ENCODE data around the gene PABPC3.

Gene PABPC3

GRCh38 chr13:25116044-25116443 is 20.1 kb downstream of the PABPC3 start:
- TF ChIP-seq CTCF (IDR thresholded peaks at IDR 0.05; ENCODE audit: control insufficient read depth, insufficient read depth, low read depth, low read length, missing control alignments), result no peak
- no peak for DNase-seq (ENCODE audit: low read depth)
- no peak overlapping the region for H3K4me3 ChIP-seq (ENCODE audit: control insufficient read depth, low read depth, low read length)

GRCh38 chr13:25117312-25117711 is 21.4 kb downstream of the PABPC3 start:
- TF ChIP-seq CTCF (IDR thresholded peaks at IDR 0.05; ENCODE audit: control insufficient read depth, insufficient read depth, low read depth, low read length, missing control alignments), result no peak
- DNase-seq (ENCODE audit: low read depth), result no peak
- no peak overlapping the region for H3K4me3 ChIP-seq (ENCODE audit: control insufficient read depth, low read depth, low read length)

GRCh38 chr13:25118378-25118905 is 22.5 kb downstream of the PABPC3 start:
- no peak overlapping the region for H3K4me3 ChIP-seq (ENCODE audit: control insufficient read depth, low read depth, low read length)
- no peak for DNase-seq (ENCODE audit: low read depth)
- TF ChIP-seq CTCF (IDR thresholded peaks at IDR 0.05; ENCODE audit: control insufficient read depth, insufficient read depth, low read depth, low read length, missing control alignments), result no peak

- H3K4me3 ChIP-seq (ENCODE audit: control insufficient read depth, low read depth, low read length), result no peak overlapping the region
- no peak for TF ChIP-seq CTCF (IDR thresholded peaks at IDR 0.05; ENCODE audit: control insufficient read depth, insufficient read depth, low read depth, low read length, missing control alignments)
- no peak for DNase-seq (ENCODE audit: low read depth)
Observed at GRCh38 chr13:25130944-25131343, 35.0 kb downstream of the PABPC3 start.

GRCh38 chr13:25131881-25132420 is 36.0 kb downstream of the PABPC3 start:
- DNase-seq (ENCODE audit: low read depth), result no peak
- TF ChIP-seq CTCF (IDR thresholded peaks at IDR 0.05; ENCODE audit: control insufficient read depth, insufficient read depth, low read depth, low read length, missing control alignments), result no peak
- no peak overlapping the region for H3K4me3 ChIP-seq (ENCODE audit: control insufficient read depth, low read depth, low read length)

GRCh38 chr13:25132751-25133390 is 36.9 kb downstream of the PABPC3 start:
- TF ChIP-seq CTCF (IDR thresholded peaks at IDR 0.05; ENCODE audit: control insufficient read depth, insufficient read depth, low read depth, low read length, missing control alignments), result no peak
- H3K4me3 ChIP-seq (ENCODE audit: control insufficient read depth, low read depth, low read length), result no peak overlapping the region
- DNase-seq (ENCODE audit: low read depth), result no peak
